HT1080 (cell line): ENCODE results near the gene TMEM60. TPM values are rescaled to one million over a fixed set of nuclear protein-coding genes. Genes with fewer than 3 reads are reported as not detected.
"Not testable (repeated sequence)": the region's sequence is repeated elsewhere in the genome, so short reads cannot be mapped to it uniquely, and the experiment has no call there.

Source experiments
- DNase-seq: peaks from one replicate; pipeline ENCODE4 v3.0.0-alpha.2; 2015; ENCODE audit warnings: low read depth
- polyA plus RNA-seq, 2 experiments: library from polyadenylated mRNA; depleted of rRNA; stranded (reverse); fragments of >200 nt; gene quantifications; 2 replicates each; pipeline ENCODE4 v1.2.3, GENCODE V29; 2015
- total RNA-seq: library from RNA; depleted of rRNA; stranded (reverse); fragments of >200 nt; shearing (Covaris generic); gene quantifications from 2 replicates; pipeline ENCODE4 v1.2.3, GENCODE V29; 2014; rRNA removed

TMEM60 gene, protein sequence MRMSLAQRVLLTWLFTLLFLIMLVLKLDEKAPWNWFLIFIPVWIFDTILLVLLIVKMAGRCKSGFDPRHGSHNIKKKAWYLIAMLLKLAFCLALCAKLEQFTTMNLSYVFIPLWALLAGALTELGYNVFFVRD
- total RNA-seq = 13.2 and 16.2 TPM in 2 replicates
- polyA plus RNA-seq (2015; cell fraction: cytosol; rRNA removed) = 24.6 and 27.1 TPM in 2 replicates
- polyA plus RNA-seq (2015; cell fraction: nucleus; rRNA removed) = 10.1 and 13.7 TPM in 2 replicates

DNA sequence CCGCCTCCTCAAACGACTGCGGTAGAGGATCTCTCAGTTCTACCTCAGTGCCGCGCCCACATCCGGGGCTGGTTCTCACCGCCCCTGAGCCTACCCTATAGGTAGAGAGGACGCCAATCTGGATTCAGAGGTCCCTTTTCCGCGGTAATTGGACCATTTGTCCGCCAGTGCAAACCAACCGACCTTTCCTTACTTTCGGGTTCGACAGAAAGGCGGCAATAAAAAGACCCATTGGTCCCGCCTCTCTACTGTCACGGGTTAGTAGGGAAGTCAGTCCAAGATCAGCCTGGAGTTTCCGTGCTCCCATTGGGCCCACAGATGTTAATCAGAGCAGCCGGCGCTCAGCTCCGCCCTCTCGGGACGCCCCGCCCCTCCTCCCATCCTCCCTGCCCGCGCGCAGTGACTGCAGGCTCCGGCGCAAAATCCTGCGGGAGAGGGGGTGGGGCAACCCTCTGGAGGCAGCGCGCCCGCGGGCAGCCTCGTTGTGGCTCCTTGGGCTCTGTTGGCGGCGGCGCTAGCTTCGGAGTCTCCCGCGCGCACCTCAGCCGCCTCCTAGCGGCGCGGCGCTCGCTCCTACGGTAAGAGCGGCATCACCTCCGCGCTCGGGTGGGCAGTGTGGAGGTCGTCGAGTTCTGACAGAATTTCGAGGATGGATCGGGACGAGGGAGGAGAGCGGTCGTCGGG, at the start of gene TMEM60, which contains the start of gene PHTF2:
TSS of gene TMEM60 (minus strand) at position 41 of the 684 bp plus-strand sequence. CDS start 4,061 bp downstream, outside the sequence.
TSS of gene PHTF2 (plus strand) at position 380 of the 684 bp plus-strand sequence.
- peak; percentile 100 for DNase-seq

DNA sequence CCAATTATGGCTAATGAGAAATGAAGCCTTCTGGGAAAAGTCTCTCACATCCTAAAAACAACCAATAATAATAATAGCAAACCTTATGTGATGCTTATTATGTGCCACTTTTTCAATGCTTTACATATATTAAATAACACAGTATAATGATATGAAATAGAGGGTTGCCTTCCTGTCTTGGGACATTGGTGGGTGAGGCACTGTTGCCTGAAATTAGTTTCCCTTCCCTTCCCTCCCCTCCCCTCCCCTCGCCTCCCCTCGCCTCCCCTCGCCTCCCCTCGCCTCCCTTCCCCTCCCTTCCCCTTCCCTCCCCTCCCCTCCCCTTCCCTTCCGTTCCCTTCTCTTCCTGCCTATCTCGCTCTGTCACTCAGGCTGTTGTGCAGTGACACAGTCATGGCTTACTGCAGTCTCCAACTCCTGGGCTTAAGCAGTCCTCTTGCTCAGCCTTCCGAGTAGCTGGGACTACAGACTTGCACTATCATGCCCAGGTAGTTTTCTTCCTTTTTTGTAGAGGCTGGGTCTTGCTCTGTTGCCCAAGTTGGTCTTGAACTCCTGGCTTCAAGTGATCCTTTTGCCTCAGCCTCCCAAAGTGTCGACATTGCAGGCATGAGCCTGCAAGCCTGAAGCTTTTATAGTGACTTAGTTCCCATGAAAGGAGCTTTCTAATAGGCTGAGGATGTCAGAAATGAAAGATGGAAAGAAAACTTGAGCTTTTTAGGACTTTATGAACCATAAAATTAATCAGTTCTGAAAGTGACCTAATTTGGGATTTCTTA, 48.3 kb upstream of the TMEM60 start:
- no peak for DNase-seq

DNA sequence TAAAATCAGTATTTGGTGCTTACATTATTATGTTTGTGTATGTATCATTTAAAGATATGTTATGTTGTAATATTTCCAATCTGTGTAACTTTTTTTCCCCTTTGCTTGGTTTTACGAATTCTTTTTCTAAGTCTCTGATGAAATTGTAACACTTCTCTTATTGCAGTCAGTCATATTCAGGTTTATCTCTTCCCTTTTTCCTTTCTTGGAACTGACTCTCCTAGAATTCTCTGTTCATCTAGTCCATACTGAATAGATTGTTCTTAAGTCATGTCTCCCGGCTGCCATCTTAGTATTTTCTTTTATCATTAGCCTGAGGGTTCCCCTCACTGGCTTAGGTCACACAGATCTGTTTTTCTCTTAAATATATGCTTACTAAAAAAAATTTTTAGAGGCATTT, 45.0 kb upstream of the TMEM60 start:
- DNase-seq = no peak

DNA sequence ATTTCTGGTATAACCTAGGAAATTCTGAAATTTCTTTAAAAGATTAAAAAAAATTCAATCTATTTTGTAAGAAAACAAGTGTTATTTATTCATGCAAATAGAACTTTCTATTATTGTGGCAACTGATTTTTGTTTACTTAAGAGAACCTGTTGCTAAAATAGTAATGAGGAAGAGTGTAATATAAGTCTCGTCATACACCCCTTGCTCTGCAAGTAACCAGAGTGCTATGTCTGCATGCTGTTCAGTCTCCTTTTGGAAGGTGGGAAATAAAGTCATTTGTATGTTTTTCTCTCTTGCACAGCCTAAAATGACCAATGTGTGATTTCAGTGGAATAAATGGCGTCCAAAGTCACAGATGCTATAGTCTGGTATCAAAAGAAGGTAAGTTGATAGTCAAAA, 41.7 kb upstream of the TMEM60 start:
- DNase-seq = no peak

DNA sequence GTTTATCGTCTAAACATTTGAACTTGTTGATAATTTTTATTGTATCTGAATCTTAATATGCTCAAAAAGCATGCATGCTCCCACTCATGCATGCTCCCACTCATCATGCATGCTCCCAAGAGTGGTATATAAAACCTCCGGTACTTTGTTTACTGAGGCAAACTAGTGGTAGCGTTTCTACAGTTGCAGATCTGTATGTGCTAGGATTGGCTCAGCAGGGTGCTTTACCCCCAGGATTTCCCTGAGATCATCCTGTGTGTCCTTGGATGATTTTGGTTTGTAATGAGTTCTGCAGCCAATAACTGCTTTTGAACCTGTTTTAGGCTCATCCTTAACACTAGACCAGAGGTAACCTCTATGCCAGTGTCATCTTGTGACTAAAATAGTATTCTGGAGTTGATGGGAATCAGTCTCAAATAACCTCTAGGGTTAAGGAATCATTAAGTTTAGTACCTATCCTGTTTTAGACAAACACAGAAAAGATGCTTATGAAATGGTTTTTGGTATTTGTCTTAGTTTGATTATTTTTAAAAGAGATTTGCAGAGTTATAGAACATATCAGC, 40.8 kb upstream of the TMEM60 start:
- DNase-seq = no peak

DNA sequence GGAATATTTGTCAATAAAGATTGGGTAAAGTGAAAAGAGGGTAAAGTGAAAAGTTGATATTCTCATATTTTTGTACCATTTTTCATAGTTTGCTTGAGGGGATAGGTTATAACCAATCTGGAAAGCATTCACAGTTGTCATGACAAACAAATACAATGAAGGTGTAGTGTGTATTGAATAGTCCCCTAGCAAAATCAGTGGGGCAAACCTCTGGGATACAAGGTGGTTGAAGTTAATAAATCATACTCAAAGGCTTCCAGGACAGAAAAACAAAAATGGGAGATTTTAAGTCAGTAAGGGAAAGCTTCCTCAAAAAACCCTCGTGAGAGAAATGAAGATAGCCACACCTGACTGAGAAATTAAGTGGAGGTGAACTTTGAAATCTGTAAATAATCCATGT, 39.7 kb upstream of the TMEM60 start:
- no peak for DNase-seq

DNA sequence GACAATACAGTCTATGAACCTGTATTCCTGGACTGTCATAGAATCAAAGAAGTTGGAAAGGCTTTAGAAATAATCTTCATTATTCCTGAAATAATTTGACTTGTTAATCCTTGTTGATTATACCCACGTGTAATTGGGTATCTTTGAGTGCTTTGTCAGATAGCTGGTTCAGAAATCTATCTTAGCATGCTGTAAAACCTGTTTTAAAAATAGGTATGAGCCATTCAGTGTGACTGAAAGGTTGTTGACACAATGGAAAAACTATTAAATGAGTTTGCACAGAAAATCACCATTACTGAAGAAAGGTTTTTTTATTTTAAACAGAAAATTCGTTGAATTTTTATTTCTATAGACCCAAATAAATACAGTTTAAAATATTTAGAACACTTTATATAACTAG, 39.0 kb upstream of the TMEM60 start:
- DNase-seq = no peak

DNA sequence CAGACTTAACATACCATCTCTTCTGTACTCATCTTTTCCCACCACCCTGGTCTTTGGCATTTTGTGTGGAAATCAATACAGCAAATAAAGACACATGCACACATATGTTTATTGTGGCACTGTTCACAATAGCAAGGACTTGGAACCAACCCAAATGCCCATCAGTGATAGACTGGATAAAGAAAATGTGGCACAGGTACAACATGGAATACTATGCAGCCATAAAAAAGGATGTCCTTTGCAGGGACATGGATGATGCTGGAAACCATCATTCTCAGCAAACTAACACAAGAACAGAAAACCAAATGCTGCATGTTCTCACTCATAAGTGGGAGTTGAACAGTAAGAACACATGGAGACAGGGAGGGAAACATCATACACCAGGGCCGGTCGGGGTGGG, 38.2 kb upstream of the TMEM60 start:
- DNase-seq = not testable (repeated sequence)

DNA sequence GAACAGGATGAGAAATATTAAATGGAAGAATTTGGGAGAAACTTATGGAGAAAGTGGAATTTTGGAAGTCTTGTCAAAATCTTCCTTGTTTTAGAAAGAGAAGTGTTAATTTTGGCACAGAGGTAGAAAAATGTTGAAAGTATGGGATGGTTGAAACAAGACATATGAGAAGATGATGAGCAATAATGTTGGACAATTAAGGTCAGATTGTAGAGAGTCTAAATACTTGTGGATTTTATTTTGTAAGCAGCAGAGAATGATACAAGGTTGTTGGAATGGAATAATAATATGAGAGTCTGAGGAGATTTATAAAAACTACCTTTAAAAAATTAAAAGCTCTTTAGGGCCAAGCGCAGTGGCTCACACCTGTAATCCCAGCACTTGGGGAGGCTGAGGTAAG, 34.9 kb upstream of the TMEM60 start:
- DNase-seq = no peak

DNA sequence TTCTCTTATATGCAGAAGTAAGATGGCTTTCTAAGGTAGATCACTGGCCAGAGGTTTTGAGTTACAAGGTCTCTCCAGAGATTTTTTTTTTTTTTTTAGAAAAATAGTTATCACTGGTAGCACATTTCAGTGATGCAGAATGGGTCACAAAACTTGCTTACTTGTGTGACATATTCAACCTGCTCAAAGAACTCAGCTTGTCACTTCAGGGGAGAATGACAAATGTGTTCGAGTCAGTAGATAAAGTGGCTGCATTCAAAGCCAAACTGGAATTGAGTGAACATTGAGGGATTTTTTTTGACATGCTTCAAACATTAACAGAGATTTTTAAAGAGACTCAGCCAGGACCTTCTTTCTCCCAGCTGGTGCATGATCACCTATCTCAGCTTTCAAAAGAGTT, 33.7 kb upstream of the TMEM60 start:
- DNase-seq = no peak

DNA sequence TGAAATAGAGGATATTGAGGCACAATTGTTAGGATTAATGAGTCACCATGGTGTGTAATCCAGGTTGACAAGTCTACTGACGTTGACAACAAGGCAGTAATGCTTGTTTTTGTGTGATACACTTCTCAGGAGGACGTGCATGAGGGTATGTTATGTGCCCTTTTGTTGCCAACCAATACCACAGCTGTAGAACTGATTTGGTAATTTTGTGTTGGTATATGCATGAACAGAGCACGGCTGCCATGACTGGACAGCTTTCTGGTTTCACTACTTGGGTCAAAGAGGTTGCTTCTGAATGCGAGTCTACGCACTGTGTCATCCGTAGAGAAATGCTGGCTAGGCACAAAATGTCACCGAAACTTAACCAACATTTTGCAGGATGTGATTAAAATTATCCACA, 33.2 kb upstream of the TMEM60 start:
- no peak for DNase-seq

DNA sequence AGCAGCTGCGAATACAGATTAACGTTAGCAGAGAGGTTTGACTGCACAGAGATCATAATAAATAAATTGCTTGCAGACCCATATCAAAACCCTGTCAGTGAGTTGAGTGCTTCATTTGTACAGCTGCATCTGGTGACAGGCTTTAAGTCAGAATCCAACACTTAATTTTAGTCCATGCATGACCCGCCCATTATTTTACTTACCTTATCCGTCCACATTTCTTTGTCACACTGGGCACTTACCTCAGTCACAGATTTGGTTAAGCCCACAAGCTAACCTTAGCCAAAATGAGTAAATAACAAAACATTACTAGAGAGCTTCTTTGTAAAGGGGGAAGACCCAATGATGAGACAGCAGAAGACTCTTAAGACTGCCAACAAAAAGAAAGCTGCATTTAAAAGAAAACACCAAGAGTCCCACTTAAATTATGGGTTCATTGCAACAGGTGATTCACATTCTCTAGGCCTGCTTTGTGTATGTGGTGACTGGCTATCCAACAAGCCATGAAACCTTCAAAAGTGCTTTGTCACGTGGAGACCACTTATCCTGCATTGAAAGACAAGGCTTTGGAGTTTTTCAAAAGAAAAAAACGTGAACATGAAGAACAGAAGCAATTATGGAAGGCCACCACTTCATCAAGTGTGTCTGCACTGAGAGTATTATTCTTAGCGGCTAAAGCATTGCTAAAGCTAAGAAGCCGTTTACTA, 32.6 kb upstream of the TMEM60 start:
- DNase-seq = no peak

DNA sequence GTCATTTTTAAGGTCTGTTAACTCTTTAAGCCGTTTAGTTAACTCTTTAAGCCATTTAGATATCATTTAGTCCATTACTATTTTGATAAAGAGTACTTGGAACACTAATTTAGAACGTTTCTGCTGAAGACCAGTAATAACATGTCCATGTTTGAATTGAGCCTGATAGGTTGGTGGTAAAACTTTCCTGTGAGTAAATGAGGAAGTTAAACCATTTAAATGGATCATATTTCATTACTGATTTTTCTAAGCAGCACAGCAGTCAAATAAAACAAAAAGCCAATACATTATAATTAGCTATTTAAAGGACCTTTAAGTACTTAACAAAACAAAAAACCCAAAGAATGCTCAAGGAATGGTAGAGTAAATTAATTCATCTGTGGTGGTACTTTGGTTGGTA, 29.8 kb upstream of the TMEM60 start:
- no peak for DNase-seq

DNA sequence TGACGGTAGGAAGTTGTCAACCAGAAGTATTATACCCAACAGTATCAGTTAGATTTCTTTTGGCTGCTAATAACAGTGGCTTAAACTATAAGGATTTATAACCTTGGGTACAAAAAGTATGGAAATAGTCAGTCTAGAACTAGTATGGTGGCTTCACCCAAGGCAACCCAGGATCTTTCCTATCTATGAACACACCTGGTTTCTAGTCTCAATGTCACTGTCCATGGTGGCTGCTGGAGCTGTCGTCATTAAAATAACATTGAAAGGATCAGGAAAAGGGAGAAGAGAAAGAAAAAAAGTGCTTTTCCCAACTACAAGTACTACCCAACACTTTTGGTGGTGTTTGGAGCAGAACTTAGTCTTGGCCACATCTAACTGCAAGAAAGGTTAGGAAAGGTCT, 28.1 kb upstream of the TMEM60 start:
- DNase-seq = no peak

DNA sequence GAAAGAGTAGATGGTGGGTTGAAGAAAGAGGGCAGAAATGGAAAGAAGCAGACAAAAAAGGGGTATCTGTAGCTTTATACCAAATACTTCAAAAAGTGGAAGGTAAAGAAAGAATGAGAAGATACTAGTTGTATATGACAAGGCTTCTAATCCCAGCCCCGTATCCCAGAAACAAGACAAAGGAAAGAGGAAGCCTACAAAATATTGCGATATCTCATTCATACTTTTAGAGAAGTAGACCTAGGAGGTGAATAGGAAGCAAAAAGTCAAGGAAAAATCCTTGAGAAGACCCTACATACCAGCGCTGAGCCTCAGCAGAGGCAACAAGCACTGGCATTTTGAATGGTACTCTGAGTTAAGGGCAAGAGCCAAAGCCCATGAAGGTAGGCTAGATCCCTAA, 26.9 kb upstream of the TMEM60 start:
- DNase-seq = no peak

DNA sequence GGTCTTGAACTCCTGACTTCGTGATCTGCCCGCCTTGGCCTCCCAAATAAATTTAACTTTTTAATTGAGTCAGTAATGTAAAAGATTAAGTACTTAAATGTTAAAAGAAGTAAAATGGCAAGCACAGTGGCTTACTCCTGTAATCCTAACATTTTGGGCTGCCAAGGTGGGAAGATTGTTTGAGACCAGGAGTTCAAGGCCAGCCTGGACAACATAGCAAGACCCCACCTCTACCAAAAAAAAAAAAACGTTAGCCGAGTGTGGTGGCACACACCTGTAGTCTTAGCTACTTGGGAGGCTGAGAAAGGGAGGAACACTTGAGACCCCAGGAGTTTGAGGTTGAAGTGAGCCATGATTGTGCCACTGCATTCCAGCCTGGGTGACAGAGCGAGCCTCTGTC, 26.4 kb upstream of the TMEM60 start:
- DNase-seq = no peak

DNA sequence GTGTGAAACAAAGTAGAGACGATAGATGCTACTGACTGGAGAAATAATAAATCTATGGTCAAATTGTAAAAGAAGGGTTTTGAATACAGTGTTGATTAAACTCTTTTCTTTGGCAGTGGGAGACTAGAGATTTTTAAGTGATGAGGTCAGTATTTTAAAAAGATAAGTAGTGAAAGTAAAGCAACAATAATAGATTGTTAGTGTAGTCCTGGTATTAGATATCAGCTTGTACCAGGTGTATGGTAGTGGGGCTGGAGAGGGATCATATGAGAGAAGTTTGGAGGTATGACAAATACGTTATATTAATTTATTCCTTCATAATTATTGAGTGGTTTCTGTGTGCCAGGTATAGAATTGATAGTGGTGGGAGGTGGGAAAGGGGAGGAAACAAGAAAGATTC, 25.6 kb upstream of the TMEM60 start:
- no peak for DNase-seq

DNA sequence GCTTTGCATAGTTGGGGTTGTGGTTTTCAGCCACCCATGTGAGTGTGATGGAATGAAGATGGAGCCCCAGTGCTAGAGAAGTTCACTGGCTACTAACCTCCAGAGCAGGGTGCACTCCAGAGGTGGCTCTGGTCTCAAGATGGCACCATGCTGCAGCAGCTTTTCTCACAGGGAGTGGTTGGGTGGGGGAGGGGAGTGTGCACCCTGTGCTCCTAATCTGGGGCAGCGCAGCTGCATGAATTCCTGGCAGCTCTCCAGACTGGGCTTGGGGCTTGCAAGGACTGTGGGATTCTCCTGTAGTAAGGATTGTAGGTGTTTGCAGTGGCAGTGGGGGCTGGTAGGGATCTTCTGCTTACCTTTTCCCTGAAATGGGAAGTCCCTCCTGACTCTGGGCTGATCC, 24.0 kb upstream of the TMEM60 start:
- DNase-seq = no peak

DNA sequence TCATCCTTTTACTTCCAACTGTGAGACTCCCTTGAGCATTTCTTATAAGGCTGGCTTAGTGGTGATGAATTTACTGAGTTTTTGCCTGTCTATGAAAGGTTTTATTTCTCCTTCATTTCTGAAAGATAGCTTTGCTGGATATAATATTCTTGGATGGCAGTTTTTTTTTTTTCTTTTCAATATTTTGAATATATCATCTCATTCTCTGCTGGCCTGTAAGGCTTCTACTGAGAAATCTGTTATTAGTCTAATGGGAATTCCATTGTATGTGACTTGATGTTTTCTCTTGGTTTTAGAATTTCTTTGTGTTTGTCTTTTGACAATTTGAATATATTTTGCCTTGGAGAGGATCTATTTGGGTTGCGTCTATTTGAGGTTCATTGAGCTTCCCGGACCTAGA, 22.7 kb upstream of the TMEM60 start:
- DNase-seq = no peak

DNA sequence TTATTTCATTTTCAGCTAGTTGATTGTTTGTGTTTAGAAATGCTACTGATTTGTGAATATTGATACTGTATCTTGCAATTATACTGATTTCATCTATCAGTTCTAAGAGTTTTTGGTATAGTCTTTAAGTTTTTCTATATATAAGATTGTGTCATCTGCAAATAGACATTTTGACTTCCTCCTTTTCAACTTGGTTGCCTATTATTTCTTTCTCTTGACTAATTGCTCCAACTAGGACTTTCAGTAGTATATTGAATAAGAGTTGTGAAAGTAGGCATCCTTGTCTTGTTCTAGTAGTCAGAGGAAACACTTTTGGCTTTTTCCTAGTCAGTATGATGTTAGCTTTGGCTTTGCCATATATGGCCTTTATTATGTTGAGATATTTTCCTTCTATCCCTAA, 20.8 kb upstream of the TMEM60 start:
- no peak for DNase-seq

DNA sequence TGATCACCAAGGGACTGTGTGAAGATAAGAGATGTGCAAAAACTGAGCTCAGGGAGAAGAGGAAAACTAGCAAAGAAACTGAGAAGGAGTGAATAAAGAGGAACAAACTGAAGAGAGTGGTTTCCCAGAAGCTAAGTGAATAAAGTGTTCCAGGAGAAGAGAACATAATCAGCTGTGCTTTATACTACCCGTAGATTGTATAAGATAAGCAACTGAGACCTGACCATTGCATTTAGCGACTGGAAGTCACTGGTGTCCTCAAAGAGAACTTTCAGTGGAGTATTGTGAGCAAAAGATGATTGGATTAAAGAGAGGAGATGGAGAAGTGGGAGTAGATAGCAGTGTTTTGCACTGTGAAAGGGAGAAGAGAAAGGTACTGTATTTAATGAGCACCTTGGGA, 14.9 kb upstream of the TMEM60 start:
- no peak for DNase-seq
